Fibroblast of lung (primary cell): ENCODE results near the gene RASA4B.
"Not testable (repeated sequence)": the region's sequence is repeated elsewhere in the genome, so short reads cannot be mapped to it uniquely, and the experiment has no call there.

Experiments used
- EZH2 ChIP-seq: IDR thresholded peaks from 2 replicates; pipeline ENCODE4 v1.5.1; 2012; ENCODE audit warnings: low read length, control low read depth, mild to moderate bottlenecking; ENCODE audit errors: missing control alignments
- TF ChIP-seq, protein P1 (sequence below), 2 donors: IDR thresholded peaks in 1 of 2; conservative IDR thresholded peaks in 1 of 2; 1 replicate in 1 of 2; 2 replicates in 1 of 2; pipeline ENCODE4 v1.5.1; 2011 to 2012; ENCODE audit warnings: low read length in 2 of 2, control low read depth in 1 of 2, inconsistent platforms in 1 of 2, low read depth in 1 of 2, mild to moderate bottlenecking in 1 of 2

DNA sequence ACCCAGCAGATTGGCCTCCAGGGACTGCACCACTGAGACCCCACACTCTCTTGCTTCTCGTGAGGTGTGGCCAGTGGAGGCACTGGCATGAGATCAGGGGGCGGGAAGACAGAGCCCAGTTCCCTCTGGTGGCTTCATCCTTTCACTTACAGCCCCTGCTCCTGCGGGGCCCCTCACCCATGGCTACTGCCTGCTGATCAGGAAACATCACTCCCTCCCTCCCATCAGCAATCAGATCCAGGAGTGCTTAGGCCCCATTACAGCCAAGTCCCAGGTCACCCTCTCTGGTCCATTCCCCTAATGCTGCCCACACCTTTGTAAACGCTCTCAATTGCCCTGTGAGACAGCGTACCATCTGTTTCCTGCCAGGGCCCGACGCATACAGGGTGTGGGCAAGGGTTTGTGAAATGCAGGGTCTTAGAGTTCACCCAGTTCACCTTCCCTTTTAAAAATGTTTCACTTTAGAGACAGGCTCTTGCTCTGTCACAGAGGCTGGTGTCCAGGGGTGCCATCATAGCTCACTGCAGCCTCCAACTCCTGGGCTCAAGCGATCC, 17.6 kb upstream of the RASA4B start:
- TF ChIP-seq, protein P1, sequence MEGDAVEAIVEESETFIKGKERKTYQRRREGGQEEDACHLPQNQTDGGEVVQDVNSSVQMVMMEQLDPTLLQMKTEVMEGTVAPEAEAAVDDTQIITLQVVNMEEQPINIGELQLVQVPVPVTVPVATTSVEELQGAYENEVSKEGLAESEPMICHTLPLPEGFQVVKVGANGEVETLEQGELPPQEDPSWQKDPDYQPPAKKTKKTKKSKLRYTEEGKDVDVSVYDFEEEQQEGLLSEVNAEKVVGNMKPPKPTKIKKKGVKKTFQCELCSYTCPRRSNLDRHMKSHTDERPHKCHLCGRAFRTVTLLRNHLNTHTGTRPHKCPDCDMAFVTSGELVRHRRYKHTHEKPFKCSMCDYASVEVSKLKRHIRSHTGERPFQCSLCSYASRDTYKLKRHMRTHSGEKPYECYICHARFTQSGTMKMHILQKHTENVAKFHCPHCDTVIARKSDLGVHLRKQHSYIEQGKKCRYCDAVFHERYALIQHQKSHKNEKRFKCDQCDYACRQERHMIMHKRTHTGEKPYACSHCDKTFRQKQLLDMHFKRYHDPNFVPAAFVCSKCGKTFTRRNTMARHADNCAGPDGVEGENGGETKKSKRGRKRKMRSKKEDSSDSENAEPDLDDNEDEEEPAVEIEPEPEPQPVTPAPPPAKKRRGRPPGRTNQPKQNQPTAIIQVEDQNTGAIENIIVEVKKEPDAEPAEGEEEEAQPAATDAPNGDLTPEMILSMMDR (conservative IDR thresholded peaks at IDR 0.05 in 1 of 2, IDR thresholded peaks at IDR 0.05 in 1 of 2; ENCODE audit: low read depth in 1 of 2, low read length in 2 of 2): not testable (repeated sequence)
- TF ChIP-seq EZH2: not testable (repeated sequence)
